K562 (cell line): ENCODE results near the gene OR7A10.

Source experiments
- CHD2 ChIP-seq: IDR thresholded peaks from 2 replicates; pipeline ENCODE4 v1.6.1; 2011; ENCODE audit warnings: low read depth, low read length
- CTCF ChIP-seq, 3 experiments: IDR thresholded peaks in 2 of 3; conservative IDR thresholded peaks in 1 of 3; 2 replicates each; pipeline ENCODE4 v1.5.1; 2011 to 2012; ENCODE audit warnings: low read length in 3 of 3, mild to moderate bottlenecking in 3 of 3, control low read depth in 2 of 3, improper control_type of control experiment in 1 of 3, inconsistent platforms in 1 of 3, low read depth in 1 of 3, mixed read lengths in 1 of 3, moderate library complexity in 1 of 3; ENCODE audit not compliant: insufficient read depth in 2 of 3
- E2F4 ChIP-seq: sonication (generic); formaldehyde crosslinking; IDR thresholded peaks from 2 replicates; pipeline ENCODE4 v1.8.0; 2022; ENCODE audit warnings: mild to moderate bottlenecking, low read depth, missing genetic modification reagents
- ESRRA ChIP-seq: fragments of 450-650 bp; IDR thresholded peaks from 2 replicates; pipeline ENCODE4 v1.6.1; 2014; ENCODE audit warnings: low read depth, mild to moderate bottlenecking, moderate library complexity, borderline replicate concordance
- EZH2 ChIP-seq: IDR thresholded peaks from 2 replicates; pipeline ENCODE4 v1.6.1; 2012; ENCODE audit warnings: low read depth, mild to moderate bottlenecking, inconsistent platforms, low read length, borderline replicate concordance
- MEF2A ChIP-seq: IDR thresholded peaks from 2 replicates; pipeline ENCODE4 v1.6.1; 2011; ENCODE audit warnings: low read depth, mild to moderate bottlenecking, low read length, moderate library complexity; ENCODE audit not compliant: control insufficient read depth
- PREB ChIP-seq: sonication (generic); formaldehyde crosslinking; IDR thresholded peaks from 2 replicates; pipeline ENCODE4 v1.8.1; 2023; ENCODE audit warnings: mild to moderate bottlenecking, missing genetic modification reagents
- RAD21 ChIP-seq, 2 experiments: fragments of 250-450 bp in 1 of 2; fragments of 450-650 bp in 1 of 2; sonication (Bioruptor Pico) in 1 of 2; formaldehyde crosslinking in 1 of 2; IDR thresholded peaks in 1 of 2; conservative IDR thresholded peaks in 1 of 2; 2 replicates each; pipeline versions ENCODE4 v1.4.0 to v1.8.0; 2020 to 2022; ENCODE audit warnings: mild to moderate bottlenecking in 2 of 2, moderate library complexity in 1 of 2
- SMC3 ChIP-seq: conservative IDR thresholded peaks from 2 replicates; pipeline ENCODE4 v1.6.1; 2011; ENCODE audit warnings: low read depth, low read length, improper control_type of control experiment; ENCODE audit not compliant: insufficient read depth
- SOX6 ChIP-seq: fragments of 450-650 bp; IDR thresholded peaks from 2 replicates; pipeline ENCODE4 v1.6.1; 2014; ENCODE audit warnings: mild to moderate bottlenecking
- TAF1 ChIP-seq: IDR thresholded peaks from 2 replicates; pipeline ENCODE4 v1.6.1; 2011; ENCODE audit warnings: mild to moderate bottlenecking, low read length, moderate library complexity; ENCODE audit not compliant: insufficient read depth, control insufficient read depth, severe bottlenecking; ENCODE audit errors: extremely low read depth
- ZBTB33 ChIP-seq: sonication (generic); formaldehyde crosslinking; IDR thresholded peaks from 2 replicates; pipeline ENCODE4 v1.8.1; 2023; ENCODE audit warnings: mild to moderate bottlenecking, missing genetic modification reagents

- TF ChIP-seq CHD2 = no peak
- TF ChIP-seq EZH2 = no peak
- TF ChIP-seq SOX6 = no peak
- TF ChIP-seq CTCF (IDR thresholded peaks at IDR 0.05 in 2 of 3, conservative IDR thresholded peaks at IDR 0.05 in 1 of 3; ENCODE audit: insufficient read depth in 2 of 3, low read depth in 1 of 3, low read length in 3 of 3) = no peak
- TF ChIP-seq RAD21 (CRISPR knock-in tag; conservative IDR thresholded peaks at IDR 0.05 in 1 of 2, IDR thresholded peaks at IDR 0.05 in 1 of 2) = no peak
- no peak for TF ChIP-seq PREB
- no peak for TF ChIP-seq ESRRA
- TF ChIP-seq MEF2A = no peak
- TF ChIP-seq ZBTB33 (CRISPR knock-in tag) = no peak
- no peak for TF ChIP-seq E2F4 (CRISPR knock-in tag)
- no peak for TF ChIP-seq SMC3
- no peak for TF ChIP-seq TAF1
These were observed 13.7 kb downstream of the OR7A10 start, which contains the start of the genes OR7A5 and OR7C1 for GRCh38 chr19:14835011-14835410.
